ENCODE measurements around the gene ZNF547.

Gene ZNF547

DNA sequence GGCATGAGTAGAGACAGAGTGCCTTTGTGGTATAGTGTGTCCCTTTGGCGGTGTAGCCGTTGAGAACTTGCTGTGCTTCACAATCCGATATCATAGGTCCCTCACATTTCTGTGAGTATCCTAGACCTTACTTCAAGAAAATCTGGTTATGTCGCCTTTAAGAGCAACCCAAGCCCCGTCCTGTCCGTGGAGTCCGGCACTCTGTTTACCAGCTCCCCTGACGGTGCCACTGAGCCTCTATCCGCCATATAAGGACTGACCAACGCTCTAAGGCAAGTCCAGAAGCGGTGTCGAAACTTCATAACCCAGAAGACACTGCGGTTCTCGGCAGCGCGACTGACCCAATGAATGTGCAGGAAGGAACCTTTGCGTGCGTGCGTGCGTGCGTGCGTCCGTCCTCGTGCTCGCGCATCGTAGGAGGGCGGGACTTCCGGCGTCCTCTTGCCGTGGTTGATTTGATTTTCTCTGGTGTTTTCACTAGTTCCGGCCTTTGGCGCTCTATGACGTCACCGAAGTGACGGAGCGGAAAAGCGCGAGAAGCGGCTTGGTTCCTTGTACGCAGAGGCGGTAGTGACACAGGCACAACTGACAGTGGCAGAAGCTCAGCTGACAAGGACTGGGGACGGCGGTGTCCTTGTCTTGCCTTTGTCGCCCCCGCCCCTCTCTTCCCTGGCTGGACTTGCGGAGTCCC lies at the start of gene ZNF547, which contains the start of gene TRAPPC2B:
ZNF547 (plus strand) TSS at position 555 of the 691 bp plus-strand sequence. CDS start 5,005 bp downstream, outside the sequence.
TRAPPC2B (plus strand) TSS at position 555 of the 691 bp plus-strand sequence. CDS start 1,283 bp downstream, outside the sequence.
- peak; percentile 96 for DNase-seq (ENCODE audit: low read depth, low spot score)

DNA sequence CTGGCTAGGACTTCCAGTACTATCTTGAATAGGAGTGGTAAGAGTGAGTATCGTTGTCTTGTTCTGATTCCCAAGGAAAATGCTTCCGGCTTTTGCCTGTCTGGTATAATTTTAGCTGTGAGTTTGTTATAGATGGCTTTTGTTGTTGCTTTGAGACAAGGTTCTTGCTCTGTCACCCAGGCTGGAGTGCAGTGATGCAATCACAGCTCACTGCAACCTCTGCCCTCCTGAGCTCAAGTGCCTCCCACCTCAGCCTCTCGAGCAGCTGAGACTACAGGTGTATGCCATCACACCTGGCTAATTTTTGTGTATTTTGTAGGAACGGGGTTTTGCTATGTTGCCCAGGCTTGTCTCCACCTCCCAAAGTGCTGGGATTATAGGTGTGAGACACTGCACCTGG lies 49.2 kb upstream of the ZNF547 start:
- DNase-seq (ENCODE audit: low read depth, low spot score): no peak

DNA sequence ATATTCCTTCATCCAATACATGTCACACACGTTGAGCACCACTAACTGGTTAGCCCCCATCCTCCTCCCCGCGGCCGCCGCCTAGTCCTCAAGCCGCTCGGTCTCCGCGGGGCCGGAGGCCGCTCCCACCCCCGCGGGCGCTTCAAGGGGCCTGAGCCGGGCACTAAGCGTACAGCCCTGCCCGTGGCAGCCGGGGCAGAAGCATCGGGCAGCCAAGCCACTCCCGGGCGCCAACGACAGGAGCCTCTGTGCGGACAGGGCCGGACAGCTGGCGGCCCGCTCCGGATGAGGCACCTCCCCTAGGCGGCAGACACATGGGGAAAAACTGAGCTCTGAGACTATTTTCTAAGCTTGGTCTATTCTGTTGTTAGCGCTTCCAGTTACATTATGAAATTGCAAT lies 45.8 kb upstream of the ZNF547 start:
- DNase-seq (ENCODE audit: low read depth, low spot score): no peak

DNA sequence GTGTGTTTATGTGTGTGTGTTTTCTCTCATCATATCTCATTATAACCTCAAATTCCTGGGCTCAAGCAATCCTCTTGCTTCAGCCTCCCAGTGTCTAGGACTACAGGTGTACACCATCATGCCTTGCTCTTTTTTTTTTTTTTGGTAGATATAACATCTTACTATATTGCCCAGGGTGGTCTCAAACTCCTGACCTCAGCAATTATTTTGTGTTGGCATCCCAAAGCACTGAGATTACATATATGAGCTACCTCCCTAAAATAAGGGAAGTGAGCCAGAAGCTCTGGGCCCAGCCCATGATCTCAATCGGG lies 43.5 kb upstream of the ZNF547 start:
- no peak for DNase-seq (ENCODE audit: low read depth, low spot score)

DNA sequence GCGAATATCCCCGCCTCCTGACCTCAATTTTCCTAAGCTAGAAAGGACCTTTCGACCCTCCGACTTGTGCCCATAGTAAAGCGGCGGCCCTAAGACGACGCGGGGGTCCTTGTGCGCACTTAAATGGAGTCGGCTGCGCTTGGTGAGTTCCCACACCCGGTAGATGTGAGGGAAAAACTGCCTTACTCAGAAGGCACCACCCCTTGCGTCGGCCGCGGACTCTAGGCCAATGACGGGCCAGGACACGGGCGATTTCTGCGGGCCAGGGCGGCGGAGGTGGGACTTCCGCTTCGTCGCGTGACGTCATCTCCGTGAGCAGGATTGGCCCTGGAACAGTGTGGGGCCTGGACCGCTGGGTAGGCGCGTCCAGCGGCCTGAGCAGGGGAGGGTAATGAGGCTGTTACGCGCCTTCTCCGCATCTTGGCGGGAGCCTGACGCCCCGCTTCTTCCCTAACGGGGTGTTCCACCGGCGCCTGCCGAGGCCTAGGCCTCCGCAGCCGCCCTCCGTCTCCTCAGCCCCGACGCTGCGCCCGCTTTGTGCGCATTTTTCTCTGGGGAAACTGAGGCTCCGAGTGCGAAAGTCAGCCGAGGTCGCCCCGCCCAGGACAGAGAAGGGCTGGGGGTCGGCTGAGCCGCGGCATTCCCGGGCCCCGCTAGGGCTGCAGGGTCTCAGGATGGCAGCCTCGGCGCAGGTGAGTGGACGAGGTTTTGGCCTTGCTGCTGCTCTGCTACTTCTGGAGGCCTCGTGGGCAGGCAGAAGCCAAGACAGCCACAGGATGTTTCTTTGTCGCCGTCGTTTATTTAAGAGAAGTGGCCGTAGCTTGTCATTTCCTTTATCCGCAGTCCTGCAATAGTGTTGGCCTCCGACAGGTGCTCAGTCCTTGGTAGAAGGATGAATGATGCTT lies 42.9 kb upstream of the ZNF547 start, which contains the start of gene ZNF543:
ZNF543 (plus strand) TSS at position 293 of the 905 bp plus-strand sequence; CDS start at position 675, 382 bp downstream.
- peak; percentile 85 for DNase-seq (ENCODE audit: low read depth, low spot score)

DNA sequence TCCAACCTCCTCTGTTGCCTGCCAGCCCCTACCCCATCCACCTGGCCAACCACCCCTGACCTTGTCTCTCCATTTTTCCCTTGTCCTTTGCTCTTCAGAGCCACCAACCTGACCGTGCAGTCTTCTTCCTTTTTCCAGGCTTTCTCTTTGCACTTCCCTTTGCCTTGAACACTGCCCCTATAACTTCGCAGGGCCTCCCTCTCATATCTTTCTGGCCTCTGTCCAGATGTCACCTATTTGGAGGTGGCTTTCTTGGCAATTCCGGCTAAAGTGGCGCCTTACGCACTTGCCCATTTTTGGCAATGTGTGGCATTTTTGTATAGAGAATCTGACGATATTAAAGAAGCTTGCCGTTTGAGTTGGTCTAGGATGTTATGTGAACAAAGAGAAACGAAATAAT lies 42.2 kb upstream of the ZNF547 start:
- no peak for DNase-seq (ENCODE audit: low read depth, low spot score)

DNA sequence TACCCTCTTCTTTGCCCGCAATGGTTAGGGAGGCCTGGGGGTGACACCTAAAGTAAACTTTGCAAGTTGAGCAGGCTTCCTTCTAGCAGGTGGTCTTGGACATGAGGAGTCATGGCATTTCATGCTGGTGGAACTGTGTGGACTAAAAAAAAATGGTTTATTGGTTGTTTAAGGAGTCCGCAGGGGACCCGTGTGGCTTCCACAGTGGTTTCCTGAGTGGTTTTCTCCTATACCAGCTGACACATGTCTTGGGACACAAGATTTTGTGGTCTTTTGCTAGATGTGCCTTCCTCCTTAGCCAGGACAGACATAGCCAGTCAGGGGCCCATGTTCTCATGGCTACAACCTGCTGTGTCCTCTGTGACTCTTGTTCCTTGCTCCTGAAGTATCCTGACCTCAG lies 41.6 kb upstream of the ZNF547 start:
- DNase-seq (ENCODE audit: low read depth, low spot score): no peak

DNA sequence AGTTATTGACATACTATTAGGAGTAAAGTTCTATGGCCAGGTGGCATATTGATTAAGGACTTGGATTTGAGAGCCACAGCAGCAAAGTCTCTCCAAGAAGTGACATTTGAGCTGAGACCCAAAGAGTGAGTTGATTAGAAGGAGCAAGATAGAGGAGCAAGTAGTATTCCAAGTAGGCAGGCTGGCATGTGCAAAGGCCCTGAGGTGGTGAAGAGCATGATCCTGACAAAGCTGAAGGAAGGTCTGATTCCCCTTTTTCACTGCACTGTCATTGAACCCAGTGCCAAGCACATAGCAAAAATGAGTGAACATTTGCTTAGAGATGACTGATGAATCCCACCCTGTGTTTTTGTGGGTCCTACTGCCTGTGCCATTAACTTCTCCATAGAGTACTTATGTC lies 38.4 kb upstream of the ZNF547 start:
- no peak for DNase-seq (ENCODE audit: low read depth, low spot score)

DNA sequence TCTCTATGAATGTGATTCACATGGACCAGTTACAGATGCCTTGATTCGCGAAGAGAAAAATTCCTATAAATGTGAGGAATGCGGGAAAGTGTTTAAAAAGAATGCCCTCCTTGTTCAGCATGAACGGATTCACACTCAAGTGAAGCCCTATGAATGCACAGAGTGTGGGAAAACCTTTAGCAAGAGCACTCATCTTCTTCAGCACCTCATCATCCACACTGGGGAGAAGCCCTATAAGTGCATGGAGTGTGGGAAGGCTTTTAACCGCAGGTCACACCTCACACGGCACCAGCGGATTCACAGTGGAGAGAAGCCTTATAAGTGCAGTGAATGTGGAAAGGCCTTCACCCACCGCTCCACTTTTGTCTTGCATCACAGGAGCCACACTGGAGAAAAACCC lies 35.4 kb upstream of the ZNF547 start:
- DNase-seq (ENCODE audit: low read depth, low spot score): no peak

DNA sequence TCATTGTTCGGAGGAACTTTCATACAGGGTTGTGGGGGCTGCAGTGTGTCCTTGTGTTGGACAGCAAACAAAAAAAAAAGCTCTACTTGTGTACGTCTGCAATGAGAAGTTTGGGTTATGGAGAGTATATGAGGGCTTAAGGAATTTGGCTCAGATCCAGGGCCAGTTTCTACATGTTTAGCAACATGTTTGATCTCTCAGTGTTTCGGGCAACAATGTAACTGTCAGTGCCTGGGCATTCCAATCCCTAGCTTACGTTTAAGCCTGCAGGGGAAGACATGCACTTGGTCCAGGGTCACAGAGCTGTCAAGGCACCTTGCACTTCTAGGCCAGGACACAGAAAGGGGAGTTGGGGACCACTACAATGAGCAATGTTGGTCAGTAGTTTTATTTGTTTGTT lies 29.2 kb upstream of the ZNF547 start:
- no peak for DNase-seq (ENCODE audit: low read depth, low spot score)

DNA sequence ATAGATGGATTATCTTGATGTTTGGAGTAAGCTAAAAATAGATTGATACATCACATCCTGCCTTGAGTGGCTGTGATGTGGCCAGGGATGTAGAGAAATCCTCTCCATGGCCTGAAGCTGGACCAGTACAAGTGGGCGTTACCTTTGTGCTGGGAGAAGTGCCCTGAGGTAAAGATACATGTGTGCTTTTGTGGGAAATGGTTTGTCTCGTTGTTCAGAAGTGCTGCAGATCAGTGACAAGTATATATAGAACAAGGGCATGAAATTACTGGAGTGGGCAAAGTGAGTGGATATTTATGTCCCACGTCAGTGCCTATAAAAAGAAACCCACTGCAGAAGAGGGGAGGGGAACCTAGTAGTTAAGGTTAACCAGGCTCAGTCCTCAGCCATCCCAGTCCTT lies 24.5 kb upstream of the ZNF547 start:
- DNase-seq (ENCODE audit: low read depth, low spot score): no peak

DNA sequence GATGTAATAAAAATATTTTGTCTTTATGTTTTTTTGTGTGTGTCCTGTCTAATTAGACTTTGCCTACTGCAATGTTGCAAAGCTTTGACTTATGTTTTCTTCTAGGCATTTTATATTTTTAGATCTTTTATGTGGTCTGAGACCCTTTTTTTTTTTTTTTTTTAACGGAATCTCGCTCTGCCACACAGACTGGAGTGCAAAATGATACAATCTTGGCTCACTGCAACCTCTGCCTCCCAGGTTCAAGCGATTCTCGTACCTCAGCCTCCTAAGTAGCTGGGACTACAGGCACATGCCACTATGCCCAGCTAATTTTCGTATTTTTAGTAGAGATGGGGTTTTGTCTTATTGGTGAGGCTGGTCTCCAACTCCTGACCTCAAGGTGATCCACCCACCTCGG lies 20.8 kb upstream of the ZNF547 start:
- no peak for DNase-seq (ENCODE audit: low read depth, low spot score)

DNA sequence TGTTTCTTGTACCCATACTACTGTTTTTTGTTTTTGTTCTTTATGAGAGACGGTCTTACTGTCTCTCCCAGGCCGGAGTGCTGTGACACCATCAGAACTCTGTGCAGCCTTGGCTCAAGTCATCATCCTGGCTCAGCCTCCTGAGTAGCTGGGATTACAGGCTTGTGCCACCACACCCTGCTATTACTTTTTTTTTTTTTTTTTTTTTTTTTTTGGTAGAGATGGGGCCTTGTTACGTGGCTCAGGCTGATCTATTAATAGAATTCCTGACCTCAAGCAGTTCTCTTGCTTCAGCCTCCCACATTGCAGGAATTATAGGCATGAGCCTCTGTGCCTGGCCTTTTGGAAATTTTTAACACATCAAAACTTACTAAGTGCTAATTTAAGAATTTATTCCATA lies 15.2 kb upstream of the ZNF547 start:
- no peak for DNase-seq (ENCODE audit: low read depth, low spot score)

DNA sequence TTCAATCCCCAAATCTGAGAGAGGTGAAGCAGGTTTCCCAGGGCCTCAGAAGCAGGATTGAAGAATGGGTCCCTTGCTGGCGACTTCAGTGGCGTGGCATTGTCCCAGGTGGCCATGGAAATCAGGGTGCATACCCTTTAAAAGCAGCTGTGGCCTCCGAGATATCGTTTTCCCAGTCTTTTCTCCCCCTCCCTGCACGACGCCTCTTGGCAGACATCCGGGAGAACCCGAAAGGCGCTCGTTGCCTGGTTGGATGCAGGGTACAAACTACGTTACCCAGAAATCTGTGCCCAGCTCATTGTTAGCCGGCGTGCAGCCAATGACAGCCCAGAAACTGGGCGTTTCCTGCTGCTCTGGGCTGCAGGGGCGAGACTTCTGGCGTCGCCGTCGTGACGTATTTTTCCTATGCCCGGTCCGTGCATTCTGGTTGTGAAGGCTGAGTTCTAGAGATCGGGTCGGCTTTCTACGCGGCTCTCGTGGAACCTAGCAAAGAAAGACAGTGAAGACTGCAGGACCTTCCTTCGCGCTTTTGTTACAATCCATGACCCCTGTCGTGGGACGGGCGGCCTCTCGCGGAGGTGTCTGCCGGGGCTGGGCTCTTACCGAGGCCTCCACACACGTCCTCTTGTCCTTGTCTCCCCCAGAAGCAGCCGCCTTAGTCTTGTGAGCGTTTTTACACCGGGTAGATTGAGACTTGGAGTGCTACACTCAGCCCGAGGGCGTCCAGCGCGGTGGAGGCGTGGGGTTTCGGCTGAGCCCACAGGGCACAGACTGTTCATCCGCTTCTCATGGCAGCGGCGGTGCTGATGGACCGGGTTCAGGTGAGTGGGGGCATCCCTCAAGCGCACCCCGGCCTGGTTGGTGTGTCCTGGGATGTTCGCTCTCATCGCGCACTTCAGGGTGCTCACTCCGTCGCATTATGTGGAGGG lies 12.2 kb upstream of the ZNF547 start, which contains the start of gene ZNF304:
ZNF304 (plus strand) TSS at position 395 of the 929 bp plus-strand sequence; CDS start at position 789, 394 bp downstream.
- peak; percentile 64 for DNase-seq (ENCODE audit: low read depth, low spot score)

DNA sequence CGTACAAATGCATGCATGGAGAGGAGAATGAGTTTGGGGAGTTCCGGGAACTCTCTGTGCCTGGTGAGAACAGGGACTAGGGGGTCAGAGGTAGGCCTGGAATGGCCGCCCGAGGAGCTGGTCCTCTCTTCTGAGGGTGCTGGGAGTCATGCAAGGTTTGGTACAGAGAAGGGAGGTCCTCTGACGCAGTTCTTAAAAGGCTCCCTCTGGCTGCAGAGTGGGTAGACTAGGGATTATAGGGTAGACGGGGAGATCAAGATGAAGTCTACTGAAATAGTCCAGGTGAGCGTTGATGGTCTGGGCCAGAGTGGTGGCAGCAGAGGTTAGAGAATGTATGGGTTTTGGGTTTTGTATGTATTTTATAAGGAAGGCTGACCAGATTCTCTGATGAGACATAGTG lies 11.5 kb upstream of the ZNF547 start:
- no peak for DNase-seq (ENCODE audit: low read depth, low spot score)

DNA sequence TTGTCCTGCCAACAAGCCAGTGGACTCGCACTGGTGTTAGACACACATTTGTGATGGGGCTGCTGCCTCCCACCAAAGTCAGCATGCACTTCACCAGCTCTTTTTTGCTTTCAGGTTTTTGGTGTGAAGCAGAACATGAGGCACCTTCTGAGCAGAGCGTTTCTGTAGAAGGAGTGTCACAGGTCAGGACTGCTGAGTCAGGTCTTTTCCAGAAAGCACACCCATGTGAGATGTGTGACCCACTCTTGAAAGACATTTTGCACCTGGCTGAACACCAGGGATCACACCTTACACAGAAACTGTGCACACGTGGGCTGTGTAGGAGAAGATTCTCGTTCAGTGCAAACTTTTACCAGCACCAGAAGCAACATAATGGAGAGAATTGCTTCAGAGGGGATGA lies 7.4 kb upstream of the ZNF547 start:
- no peak for DNase-seq (ENCODE audit: low read depth, low spot score)

DNA sequence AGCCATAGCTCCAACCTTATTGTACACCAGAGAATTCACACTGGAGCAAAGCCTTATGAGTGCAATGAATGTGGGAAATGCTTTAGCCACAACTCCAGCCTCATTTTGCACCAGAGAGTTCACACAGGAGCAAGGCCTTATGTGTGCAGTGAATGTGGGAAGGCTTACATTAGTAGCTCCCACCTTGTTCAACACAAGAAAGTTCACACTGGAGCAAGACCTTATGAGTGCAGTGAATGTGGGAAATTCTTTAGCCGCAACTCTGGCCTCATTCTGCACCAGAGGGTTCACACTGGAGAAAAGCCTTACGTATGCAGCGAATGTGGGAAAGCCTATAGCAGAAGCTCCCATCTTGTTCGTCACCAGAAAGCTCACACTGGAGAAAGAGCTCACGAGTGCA lies 5.9 kb upstream of the ZNF547 start:
- no peak for DNase-seq (ENCODE audit: low read depth, low spot score)

DNA sequence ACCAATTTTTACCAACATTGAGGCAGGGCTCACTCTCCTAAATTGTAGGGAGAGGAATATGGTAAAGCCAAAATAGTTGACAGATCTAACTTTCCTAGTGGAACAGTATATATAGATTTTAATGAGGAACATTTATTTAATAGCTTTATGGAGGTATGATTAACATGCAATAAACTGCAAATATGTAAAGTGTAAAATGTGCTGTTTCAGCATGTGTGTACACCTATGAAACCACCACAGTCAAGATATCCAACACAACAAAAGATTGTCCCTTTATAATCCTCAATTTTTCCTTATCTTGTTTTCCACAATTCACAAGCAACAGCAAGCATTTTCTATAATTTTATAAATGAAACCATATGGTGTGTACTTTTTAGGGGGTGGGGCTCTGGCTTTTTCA lies 4.1 kb upstream of the ZNF547 start:
- no peak for DNase-seq (ENCODE audit: low read depth, low spot score)

DNA sequence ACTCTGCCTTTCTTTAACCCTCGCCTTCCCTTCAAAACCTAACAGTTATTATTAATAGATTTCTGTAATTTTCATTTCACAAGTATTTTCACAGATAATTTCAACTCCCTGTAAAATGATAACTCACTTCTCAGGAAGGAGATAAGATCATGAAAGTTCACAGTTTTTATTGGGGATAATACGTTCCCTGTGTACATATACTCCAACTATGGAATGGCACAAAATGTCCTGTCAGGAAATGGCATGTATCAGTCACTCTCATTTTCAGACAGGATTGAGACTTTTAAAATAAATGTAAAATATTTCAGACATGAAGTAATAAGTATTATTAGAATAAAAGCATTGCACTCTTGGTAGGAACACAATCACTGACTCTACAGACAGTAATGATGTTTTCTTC lies 932 bp upstream of the ZNF547 start:
- no peak for DNase-seq (ENCODE audit: low read depth, low spot score)

DNA sequence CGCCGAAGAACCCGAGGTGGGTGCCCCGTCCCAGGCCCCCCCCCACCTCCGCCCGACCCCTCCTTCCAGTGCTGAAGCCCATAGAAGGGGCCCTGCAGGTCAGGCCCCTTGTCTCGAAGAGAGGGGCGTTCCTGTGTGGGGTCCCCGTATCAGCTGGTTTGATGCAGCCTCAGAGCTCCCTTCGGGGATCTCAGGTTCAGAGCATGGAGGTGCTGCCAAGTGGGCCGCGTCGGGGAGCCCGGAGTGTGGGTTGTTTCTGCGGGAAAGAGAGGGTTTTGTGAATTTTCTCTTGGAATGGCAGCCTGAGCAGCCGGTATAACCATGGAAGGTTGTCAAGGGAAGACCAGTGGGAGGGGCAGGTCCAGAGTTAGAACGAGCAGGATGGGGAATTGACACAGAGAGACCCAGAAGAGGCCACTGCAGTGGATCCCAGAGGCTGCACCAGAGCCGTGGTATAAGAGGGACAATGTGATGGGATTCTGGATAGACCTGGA lies 384 bp downstream of the ZNF547 start:
- no peak for DNase-seq (ENCODE audit: low read depth, low spot score)

DNA sequence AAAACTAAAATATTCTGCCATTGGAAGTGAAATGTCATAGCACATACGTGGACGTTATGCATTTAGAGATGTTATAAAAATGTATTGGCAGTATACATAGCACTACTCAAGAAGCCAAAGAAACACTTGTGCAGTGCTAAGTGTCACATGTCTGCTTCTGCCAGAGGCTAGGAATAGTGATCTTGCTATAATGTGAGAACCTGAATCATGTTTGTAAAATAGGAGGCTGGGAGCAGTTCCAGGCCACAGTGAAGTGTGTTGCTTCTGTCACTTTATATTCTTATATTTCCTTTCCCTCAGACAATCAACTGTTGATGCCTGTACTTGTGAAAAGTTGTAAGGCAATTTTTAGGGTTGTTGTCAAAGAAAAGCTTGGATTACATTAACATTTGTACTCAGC lies 3.4 kb downstream of the ZNF547 start:
- DNase-seq (ENCODE audit: low read depth, low spot score): no peak

DNA sequence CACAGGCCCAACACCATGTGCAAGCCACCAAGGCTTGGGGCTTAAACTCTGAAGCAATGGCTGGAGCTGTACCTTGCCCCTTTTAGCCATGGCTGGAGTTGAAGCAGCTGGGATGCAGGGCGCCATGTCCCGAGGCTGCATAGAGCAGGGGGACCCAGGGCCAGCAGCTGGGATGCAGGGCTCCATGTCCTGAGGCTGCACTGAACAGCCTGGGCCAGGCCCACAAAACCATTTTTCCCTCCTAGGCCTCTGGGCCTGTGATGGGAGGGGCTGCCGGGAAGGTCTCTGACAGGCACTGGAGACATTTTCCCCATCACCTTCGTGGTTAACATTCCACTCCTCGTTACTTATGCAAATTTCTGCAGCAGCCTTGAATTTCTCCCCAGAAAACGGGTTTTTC lies 10.8 kb downstream of the ZNF547 start:
- DNase-seq (ENCODE audit: low read depth, low spot score): no peak

Measured in activated naive CD8-positive, alpha-beta T cell treated with anti-CD3 and anti-CD28 coated beads, Interleukin-2, amount 50 U/mL, for 16 hours (primary cell).